Neuronal stem cell (in vitro differentiated cells): ENCODE results near the gene CXXC4.

Experiments used
- DNase-seq: peaks from one replicate; pipeline ENCODE4 v3.0.0-alpha.2; 2013; ENCODE audit warnings: low spot score
- H2AFZ ChIP-seq: one replicate; pipeline ENCODE4 v1.6.1; 2013; ENCODE audit warnings: mild to moderate bottlenecking, low read length, inconsistent platforms
- H2AK5ac ChIP-seq: 2 replicates; pipeline ENCODE4 v1.6.1; 2013; ENCODE audit warnings: low read depth, mild to moderate bottlenecking, inconsistent platforms, low read length, moderate library complexity, mixed read lengths
- H2BK120ac ChIP-seq: 2 replicates; pipeline ENCODE4 v1.6.1; 2013; ENCODE audit warnings: low read depth, mild to moderate bottlenecking, inconsistent platforms, low read length, moderate library complexity, mixed read lengths
- H2BK12ac ChIP-seq: one replicate; pipeline ENCODE4 v1.6.1; 2013; ENCODE audit warnings: low read length, inconsistent platforms
- H2BK15ac ChIP-seq: 2 replicates; pipeline ENCODE4 v1.6.1; 2013; ENCODE audit warnings: mild to moderate bottlenecking, low read length, inconsistent platforms, mixed read lengths
- H2BK5ac ChIP-seq: one replicate; pipeline ENCODE4 v1.6.1; 2013; ENCODE audit warnings: inconsistent platforms, mild to moderate bottlenecking, low read length, moderate library complexity
- H3K14ac ChIP-seq: one replicate; pipeline ENCODE4 v1.6.1; 2013; ENCODE audit warnings: low read length, inconsistent platforms
- H3K18ac ChIP-seq: 2 replicates; pipeline ENCODE4 v1.6.1; 2013; ENCODE audit warnings: low read length, inconsistent platforms
- H3K23ac ChIP-seq: 2 replicates; pipeline ENCODE4 v1.6.1; 2013; ENCODE audit warnings: low read depth, mild to moderate bottlenecking, mixed read lengths, low read length, inconsistent platforms; ENCODE audit not compliant: poor library complexity
- H3K27ac ChIP-seq: replicated peaks from 3 replicates; pipeline ENCODE4 v1.5.1; 2013; ENCODE audit warnings: low read length, inconsistent platforms
- H3K27me3 ChIP-seq, 3 experiments: 2 replicates each; pipeline ENCODE4 v1.6.1; 2013; ENCODE audit warnings: low read length in 3 of 3, mild to moderate bottlenecking in 2 of 3, inconsistent platforms in 1 of 3, low read depth in 1 of 3, mixed read lengths in 1 of 3, moderate library complexity in 1 of 3; ENCODE audit not compliant: control insufficient read depth in 3 of 3, insufficient read depth in 3 of 3
- H3K36me3 ChIP-seq, 2 donors: replicated peaks in 1 of 2; 2 replicates each; pipeline ENCODE4 v1.6.1; 2013; ENCODE audit warnings: low read length in 2 of 2; ENCODE audit not compliant: control insufficient read depth in 2 of 2, insufficient read depth in 2 of 2
- H3K4ac ChIP-seq: 2 replicates; pipeline ENCODE4 v1.6.1; 2013; ENCODE audit warnings: inconsistent platforms, mild to moderate bottlenecking, low read length, moderate library complexity
- H3K4me1 ChIP-seq, 2 donors: 1 replicate in 1 of 2; 2 replicates in 1 of 2; pipeline ENCODE4 v1.6.1; 2013; ENCODE audit warnings: low read length in 2 of 2, low read depth in 1 of 2; ENCODE audit not compliant: control insufficient read depth in 2 of 2, insufficient read depth in 1 of 2
- H3K4me2 ChIP-seq: one replicate; pipeline ENCODE4 v1.6.1; 2013; ENCODE audit warnings: mild to moderate bottlenecking, low read length, inconsistent platforms; ENCODE audit not compliant: insufficient read depth, poor library complexity, severe bottlenecking
- H3K4me3 ChIP-seq, 2 donors: 2 replicates each; pipeline ENCODE4 v1.5.1; 2013; ENCODE audit warnings: low read length in 2 of 2, mild to moderate bottlenecking in 2 of 2, inconsistent platforms in 1 of 2, moderate library complexity in 1 of 2
- H3K79me1 ChIP-seq: one replicate; pipeline ENCODE4 v1.6.1; 2013; ENCODE audit warnings: low read depth, mild to moderate bottlenecking, inconsistent platforms, low read length, moderate library complexity
- H3K9ac ChIP-seq: one replicate; pipeline ENCODE4 v1.6.1; 2013; ENCODE audit warnings: mild to moderate bottlenecking, low read depth, low read length, inconsistent platforms; ENCODE audit not compliant: poor library complexity
- H3K9me3 ChIP-seq, 2 donors: replicated peaks in 1 of 2; 2 replicates each; pipeline versions ENCODE3 to v1.6.1; 2013; ENCODE audit warnings: low read length in 2 of 2, mild to moderate bottlenecking in 2 of 2, inconsistent platforms in 1 of 2, low read depth in 1 of 2, mixed read lengths in 1 of 2, moderate library complexity in 1 of 2; ENCODE audit not compliant: control insufficient read depth in 2 of 2, insufficient read depth in 1 of 2
- H4K8ac ChIP-seq: one replicate; pipeline ENCODE4 v1.6.1; 2013; ENCODE audit warnings: low read depth, mild to moderate bottlenecking, inconsistent platforms, low read length, moderate library complexity
- H4K91ac ChIP-seq: one replicate; pipeline ENCODE4 v1.6.1; 2013; ENCODE audit warnings: low read length, low read depth, mild to moderate bottlenecking, inconsistent platforms; ENCODE audit not compliant: poor library complexity
- WGBS, 2 donors: extraction: QIAGEN DNeasy Blood & Tissue Kit; methylation state at CpG; one replicate each; pipeline ENCODE4 v1.1.7; 2013; ENCODE audit warnings: missing lambda C conversion rate in 2 of 2, mixed read lengths in 1 of 2; ENCODE audit not compliant: insufficient read length in 2 of 2, insufficient replicate concordance in 1 of 2; ENCODE audit errors: extremely low coverage in 2 of 2; 5-methylcytosine and 5-hydroxymethylcytosine counted together

CXXC4 gene

DNA sequence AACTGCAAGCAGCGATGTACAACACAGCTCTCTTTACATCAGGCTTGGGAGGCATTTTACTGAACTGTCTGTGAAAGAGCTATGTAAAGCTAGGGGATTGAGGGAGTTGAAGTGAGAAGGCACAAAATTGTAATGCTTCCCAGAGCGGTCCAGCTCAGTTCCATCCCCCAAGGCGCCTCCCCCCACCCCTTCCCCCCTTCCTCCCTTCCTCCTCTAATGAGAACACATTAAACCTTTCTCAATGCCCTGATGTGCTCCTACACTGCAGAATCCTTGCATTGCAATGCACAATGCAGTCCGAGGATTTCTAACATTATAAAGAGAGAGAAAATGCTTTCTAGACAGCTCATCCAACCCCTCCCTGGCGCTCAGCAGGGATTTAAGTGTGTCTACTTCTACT lies 73.9 kb downstream of the CXXC4 start:
- no CpG with 5 or more reads among the region's 5 CpGs for WGBS, 2 donors
- DNase-seq, result peak; percentile 49
- no peak overlapping the region for H2BK15ac ChIP-seq
- no peak overlapping the region for H2BK12ac ChIP-seq
- H3K27ac ChIP-seq, result peak overlapping the region; percentile 95
- no peaks in the 10 kb centered on the region for H3K9me3 ChIP-seq
- no peak overlapping the region for H2BK120ac ChIP-seq
- no peaks in the 10 kb centered on the region for H3K79me1 ChIP-seq
- no peak overlapping the region for H4K91ac ChIP-seq
- H3K27me3 ChIP-seq, result no peaks in the 10 kb centered on the region
- peak overlapping the region; percentile 86 for H2AFZ ChIP-seq
- no peaks in the 10 kb centered on the region for H3K36me3 ChIP-seq
- H3K4me2 ChIP-seq, result no peak overlapping the region
- peaks cover 14 to 52% of the 10 kb centered on the region in 2 donors for H3K4me1 ChIP-seq
- H2AK5ac ChIP-seq, result no peak overlapping the region
- no peak overlapping the region for H2BK5ac ChIP-seq
- H3K9ac ChIP-seq, result no peak overlapping the region
- H4K8ac ChIP-seq, result no peak overlapping the region
- no peak overlapping the region for H3K14ac ChIP-seq
- H3K4me3 ChIP-seq, result peak overlapping the region in 1 of 2 donors; percentile 33
- H3K18ac ChIP-seq, result no peak overlapping the region
- H3K23ac ChIP-seq, result no peak overlapping the region
- no peak overlapping the region for H3K4ac ChIP-seq
